Testis (tissue), 3 donors: Measurements from ENCODE around the gene ABI3BP. TPM values are rescaled to one million over a fixed set of nuclear protein-coding genes. Genes with fewer than 3 reads are reported as not detected.

ENCODE experiments used
- DNase-seq: peaks from one replicate; pipeline ENCODE4 v3.0.0-alpha.2; 2019
- H3K27ac ChIP-seq, 2 donors: fragments of 200-600 bp; sonication (generic); one replicate each; pipeline ENCODE4 v1.5.1; 2019
- H3K27me3 ChIP-seq: fragments of 200-600 bp; sonication (generic); one replicate; pipeline ENCODE4 v1.5.1; 2019
- H3K36me3 ChIP-seq: fragments of 200-600 bp; sonication (generic); one replicate; pipeline ENCODE4 v1.5.1; 2017; ENCODE audit warnings: low read depth; ENCODE audit errors: missing control alignments
- H3K4me1 ChIP-seq: fragments of 200-600 bp; sonication (generic); one replicate; pipeline ENCODE4 v1.5.1; 2019
- H3K4me3 ChIP-seq, 2 donors: fragments of 200-600 bp; sonication (generic); one replicate each; pipeline ENCODE4 v1.5.1; 2017 to 2019
- H3K9me3 ChIP-seq: fragments of 200-600 bp; sonication (generic); one replicate; pipeline ENCODE4 v1.5.1; 2017
- POLR2A ChIP-seq: fragments of 450-650 bp; IDR thresholded peaks from one replicate; pipeline ENCODE4 v1.6.1; 2017; ENCODE audit warnings: antibody characterized with exemption, mild to moderate bottlenecking, moderate library complexity
- WGBS, 2 donors: methylation state at CpG; one replicate each; pipeline ENCODE4 v1.1.5; 2018; 5-methylcytosine and 5-hydroxymethylcytosine counted together
- intact Hi-C: fragments of 100-400 bp; cut with DNase I; formaldehyde crosslinking; loops from one replicate; pipeline ENCODE4 v1.15.1; 2023; ENCODE audit warnings: low total_unique reads
- polyA plus RNA-seq: library from polyadenylated mRNA; stranded (reverse); fragments of 350-450 nt; fragmentation: Illumina TruSeq; extraction: RNeasy Lipid Tissue Mini Kit (QIAGEN cat#74804); gene quantifications from one replicate; pipeline ENCODE4 v1.2.3, GENCODE V29; 2014; ENCODE audit warnings: low read depth, low replicate concordance; ENCODE audit not compliant: insufficient read depth
- small RNA-seq, 2 donors: library from RNA; depleted of rRNA; stranded (forward); fragments of <200 nt; gene quantifications; one replicate each; pipeline ENCODE3, GENCODE V24; 2016
- total RNA-seq, 2 donors: library from RNA; depleted of rRNA; stranded (reverse); fragments of >200 nt; gene quantifications; one replicate each; pipeline ENCODE4 v1.2.3, GENCODE V29; 2016
- TF ChIP-seq, protein P1 (sequence below), 3 experiments: fragments of 450-650 bp in 2 of 3; fragments of 200-600 bp in 1 of 3; sonication (generic) in 1 of 3; IDR thresholded peaks; one replicate each; pipeline ENCODE4 v1.5.1; 2016 to 2019; ENCODE audit warnings: antibody characterized with exemption in 3 of 3, mild to moderate bottlenecking in 2 of 3, moderate library complexity in 1 of 3

The ABI3BP gene
- total and polyA plus RNA-seq, 3 donors from 2014 or later: 8.7 to 58.2 (median 25.0) TPM

- Histone ChIP-seq H3K4me3 (no peak overlapping the region), H3K27me3 (no peaks in the 10 kb centered on the region), H3K36me3 (no peaks in the 10 kb centered on the region), H3K27ac (no peak overlapping the region), H3K9me3 (no peaks in the 10 kb centered on the region), H3K4me1 (no peaks in the 10 kb centered on the region)
- WGBS, 2 donors: 88 to 89% methylated on average over 5 of the region's 5 CpGs
- DNase-seq: no peak
- TF ChIP-seq POLR2A: no peak
- TF ChIP-seq, protein P1, sequence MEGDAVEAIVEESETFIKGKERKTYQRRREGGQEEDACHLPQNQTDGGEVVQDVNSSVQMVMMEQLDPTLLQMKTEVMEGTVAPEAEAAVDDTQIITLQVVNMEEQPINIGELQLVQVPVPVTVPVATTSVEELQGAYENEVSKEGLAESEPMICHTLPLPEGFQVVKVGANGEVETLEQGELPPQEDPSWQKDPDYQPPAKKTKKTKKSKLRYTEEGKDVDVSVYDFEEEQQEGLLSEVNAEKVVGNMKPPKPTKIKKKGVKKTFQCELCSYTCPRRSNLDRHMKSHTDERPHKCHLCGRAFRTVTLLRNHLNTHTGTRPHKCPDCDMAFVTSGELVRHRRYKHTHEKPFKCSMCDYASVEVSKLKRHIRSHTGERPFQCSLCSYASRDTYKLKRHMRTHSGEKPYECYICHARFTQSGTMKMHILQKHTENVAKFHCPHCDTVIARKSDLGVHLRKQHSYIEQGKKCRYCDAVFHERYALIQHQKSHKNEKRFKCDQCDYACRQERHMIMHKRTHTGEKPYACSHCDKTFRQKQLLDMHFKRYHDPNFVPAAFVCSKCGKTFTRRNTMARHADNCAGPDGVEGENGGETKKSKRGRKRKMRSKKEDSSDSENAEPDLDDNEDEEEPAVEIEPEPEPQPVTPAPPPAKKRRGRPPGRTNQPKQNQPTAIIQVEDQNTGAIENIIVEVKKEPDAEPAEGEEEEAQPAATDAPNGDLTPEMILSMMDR (IDR thresholded peaks at IDR 0.05): no peak
- intact Hi-C loops: no loop called here
Observed at GRCh38 chr3:100700708-100701107, 292.5 kb downstream of the ABI3BP start.

Small RNAs within 50 kb of the gene (small RNA-seq; reads per million reads assigned to genes)
- 0 reads per million in 2 donors for gene RNU6-865P
